GM18907 (cell line): ENCODE data around the gene HAVCR2.

ENCODE experiments used
- ATAC-seq: cut with Tn5 transposase; IDR thresholded peaks from one replicate; pipeline ENCODE4 v1.9.1; 2021; ENCODE audit warnings: mild to moderate bottlenecking, moderate library complexity; ENCODE audit not compliant: unreplicated experiment

The HAVCR2 gene

DNA sequence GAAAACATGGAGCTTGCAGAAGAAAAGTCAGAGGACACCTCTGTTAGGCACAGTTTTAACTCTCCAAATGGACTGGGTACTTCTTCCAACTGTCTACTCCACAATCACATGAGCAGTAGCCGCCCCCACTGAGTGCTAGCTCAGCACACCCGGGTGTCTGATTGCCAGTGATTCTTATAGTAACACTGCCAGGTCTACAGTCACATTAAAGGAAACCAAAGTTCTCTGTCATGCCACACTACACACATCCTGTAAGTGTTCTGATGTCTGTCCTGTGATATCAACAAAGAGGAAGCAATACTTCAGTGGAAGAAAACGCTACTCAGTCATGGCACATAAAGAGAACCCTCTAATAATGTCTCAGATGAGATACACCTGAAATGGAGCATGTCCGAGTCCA lies at the start of gene HAVCR2:
TSS of gene HAVCR2 (minus strand) at position 69 of the 400 bp plus-strand sequence. CDS start at position 8, 61 bp downstream.
- peak; percentile 90 for ATAC-seq

DNA sequence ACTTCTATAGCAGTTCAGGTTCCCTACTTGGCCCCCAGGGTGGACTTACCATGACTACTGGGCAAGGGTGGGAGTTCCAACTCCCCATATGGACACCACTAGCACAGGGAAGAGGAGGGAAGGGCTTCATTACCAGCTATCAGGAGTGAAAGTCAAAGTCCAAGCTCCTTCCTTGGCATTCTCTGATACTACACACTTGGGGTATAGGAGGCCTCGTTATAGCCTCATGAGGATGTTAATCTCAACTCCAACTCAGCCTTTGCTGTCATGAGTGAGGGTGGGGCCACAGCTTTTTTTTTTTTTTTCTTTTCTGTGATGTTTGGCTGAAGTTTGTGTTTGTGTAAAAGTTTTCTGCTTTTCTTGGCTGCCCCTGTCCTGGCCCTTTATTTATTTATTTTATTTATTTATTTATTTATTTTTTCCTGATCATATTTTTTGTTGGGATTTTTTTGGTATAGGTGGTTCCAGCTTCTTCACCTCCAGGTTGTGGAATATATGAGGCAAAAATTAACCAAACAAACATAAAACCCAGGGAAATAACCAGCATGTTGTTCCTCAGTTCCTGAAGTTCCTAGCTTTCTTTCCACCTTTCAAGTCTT lies 48.5 kb upstream of the HAVCR2 start:
- ATAC-seq = no peak

DNA sequence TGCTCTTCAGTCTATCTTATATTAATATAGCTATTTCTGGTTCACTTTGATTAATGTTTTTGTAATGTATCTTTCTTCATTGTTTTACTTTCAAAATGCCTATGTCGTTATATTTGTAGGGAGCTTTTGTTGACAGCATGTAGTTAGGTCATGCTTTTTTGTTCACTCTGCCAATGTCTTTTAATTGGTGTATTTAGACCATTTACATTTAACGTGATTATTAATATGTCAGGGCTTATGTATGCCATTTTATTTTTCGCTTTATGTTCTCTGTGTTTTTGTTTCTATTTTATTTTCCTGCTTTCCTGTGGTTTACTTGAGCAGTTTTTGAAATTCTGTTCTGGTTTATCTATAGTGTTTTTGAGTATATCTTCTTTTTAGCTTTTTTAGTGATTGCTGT lies 46.5 kb upstream of the HAVCR2 start:
- no peak for ATAC-seq

DNA sequence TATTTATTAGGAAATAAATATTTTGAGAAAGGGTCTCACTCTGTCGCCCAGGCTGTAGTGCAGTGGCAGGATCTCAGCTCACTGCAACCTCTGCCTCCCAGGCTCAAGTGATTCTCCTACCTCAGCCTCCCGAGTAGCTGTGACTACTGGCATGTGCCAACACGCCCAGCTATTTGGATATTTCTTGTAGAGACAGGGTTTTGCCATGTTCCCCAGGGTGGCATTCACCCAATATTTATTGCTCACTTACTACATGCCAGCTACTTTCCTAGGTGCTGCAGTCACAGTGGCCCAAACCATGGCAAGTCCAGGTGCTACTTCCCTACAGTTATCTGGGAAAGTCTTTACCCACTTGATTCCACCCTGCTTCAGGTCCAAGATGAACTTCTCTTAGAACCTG lies 42.2 kb upstream of the HAVCR2 start:
- ATAC-seq = no peak

DNA sequence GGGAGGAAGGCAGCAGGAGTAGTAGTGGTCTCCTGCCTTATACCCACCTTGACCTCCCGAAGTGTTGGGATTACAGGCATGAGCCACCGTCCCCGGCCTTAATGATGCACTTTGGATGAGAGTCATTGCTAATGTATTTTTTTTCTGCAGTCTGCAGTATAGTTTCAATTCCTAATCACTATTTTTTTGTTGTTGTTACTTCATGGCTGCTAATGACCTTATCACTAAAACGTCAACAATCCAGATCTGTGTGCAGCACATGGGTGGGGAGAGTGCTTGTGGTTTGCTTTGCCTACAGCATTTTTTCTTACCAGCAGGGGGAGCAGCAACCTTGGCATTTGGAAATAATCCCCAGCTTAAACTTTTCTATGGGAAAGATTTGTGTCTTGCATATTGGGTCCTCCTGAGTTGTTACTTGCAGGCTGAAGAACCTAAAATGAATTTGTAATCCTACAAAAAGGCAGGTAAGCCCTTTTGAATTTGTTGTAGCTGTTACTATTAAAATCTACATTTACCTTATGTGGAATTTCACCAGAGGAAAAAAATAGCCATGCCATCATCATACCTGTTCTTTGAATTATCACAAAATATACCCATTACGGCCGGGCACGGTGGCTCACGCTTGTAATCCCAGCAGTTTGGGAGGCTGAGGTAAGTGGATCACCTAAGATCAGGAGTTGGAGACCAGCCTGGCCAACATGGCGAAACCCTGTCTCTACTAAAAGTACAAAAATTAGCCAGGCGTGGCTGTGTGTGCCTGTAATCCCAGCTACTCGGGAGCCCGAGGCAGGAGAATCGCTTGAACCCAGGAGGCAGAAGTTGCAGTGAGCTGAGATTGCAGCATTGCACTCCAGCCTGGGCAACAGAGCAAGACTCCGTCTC lies 40.1 kb upstream of the HAVCR2 start:
- peak; percentile 54 for ATAC-seq

DNA sequence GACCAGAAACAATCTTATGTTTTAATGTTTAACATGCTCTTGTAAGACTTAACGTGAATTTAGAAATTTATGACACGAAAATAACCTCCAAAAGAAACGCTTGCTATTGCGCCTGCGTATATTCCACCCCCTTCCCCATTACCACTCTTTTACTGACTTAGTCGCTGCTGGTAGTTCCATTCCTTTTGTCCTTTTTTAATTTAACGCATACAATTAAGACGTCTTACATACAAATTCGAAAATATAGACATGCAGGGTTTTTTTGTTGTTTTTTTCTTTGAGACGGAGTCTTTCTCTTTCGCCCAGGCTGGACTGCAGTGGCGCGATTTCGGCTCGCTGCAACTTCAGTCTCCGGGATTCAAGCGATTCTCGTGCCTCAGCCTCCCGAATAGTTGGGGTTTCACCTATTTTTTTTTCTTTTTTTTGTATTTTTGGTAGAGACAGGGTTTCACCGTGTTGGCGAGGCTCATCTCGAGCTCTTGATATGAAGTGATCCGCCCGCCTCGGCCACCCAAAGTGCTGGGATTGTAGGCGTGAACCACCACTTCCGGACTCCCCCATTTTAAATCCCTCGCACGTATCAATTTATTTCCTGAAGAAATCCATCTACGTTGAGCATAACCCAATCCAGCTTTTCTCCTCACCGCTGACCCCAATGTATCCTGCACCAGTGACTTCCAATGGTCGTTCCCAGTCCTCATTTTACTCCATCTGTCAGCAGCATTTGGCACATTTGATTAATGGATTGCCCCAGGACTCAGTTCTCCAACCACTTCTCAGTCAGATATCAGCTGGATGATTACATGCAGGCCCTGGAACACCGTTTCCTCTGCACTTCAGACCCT lies 34.5 kb upstream of the HAVCR2 start:
- ATAC-seq = peak; percentile 43

DNA sequence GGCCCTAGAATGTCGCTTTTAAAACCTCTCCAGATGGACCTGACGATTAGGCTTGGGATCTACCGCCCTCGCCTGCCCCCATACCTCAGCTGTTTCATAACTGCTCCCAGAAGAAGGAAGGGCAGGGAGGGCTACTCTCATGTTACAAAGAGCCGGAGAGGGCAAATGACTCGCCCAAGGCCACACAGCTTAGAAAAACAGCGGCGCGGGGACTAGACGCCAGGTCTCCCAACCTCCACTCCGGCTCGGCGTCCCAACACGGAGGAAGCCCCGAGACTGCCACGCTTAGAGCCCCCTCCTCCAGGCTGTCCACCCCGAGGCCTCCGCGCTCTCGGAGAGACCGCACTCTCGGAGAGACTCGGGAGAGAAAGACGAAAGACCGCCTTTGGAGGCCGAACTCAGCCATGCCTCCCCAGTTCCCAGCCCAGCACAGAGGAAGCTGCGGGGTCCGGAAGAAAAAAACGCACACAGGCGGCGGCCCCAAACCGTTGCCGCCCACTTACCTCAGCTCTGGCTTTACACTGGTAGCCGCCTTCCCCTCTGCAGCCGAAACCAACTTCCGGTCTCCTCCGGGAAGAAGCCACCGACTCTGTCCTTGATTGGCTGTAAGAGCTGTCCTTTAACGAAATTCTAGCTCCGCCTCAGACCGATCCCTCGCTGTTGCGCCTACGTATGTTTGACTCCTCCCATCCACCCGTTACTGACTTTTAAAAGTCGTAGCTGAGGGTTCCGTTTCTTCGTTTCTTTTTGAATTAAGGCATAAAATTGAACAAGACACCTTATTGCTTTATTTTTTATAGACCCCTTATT lies 33.7 kb upstream of the HAVCR2 start, which contains the start of gene MED7:
TSS of gene MED7 (minus strand) at position 549 of the 810 bp plus-strand sequence. CDS start 3,434 bp downstream, outside the sequence.
- peak; percentile 100 for ATAC-seq

DNA sequence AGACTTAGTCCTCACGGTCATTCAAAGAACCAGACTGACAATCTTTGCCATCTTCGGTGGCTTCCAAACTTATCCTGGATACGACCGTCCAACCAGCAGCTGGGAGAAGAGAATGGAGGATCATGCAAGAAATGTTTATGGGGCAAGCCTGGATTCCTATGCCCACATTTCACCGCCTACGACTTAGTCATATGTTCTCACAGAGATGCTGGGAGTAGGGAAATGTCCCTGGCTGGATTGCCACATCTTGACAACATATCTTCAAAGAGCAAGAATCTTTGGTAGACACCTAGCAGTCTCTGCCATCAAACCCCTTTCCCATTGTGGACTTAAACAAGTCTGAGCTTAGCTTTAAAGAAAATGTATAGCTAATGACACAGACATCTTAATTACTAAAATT lies 28.8 kb upstream of the HAVCR2 start:
- ATAC-seq = no peak

DNA sequence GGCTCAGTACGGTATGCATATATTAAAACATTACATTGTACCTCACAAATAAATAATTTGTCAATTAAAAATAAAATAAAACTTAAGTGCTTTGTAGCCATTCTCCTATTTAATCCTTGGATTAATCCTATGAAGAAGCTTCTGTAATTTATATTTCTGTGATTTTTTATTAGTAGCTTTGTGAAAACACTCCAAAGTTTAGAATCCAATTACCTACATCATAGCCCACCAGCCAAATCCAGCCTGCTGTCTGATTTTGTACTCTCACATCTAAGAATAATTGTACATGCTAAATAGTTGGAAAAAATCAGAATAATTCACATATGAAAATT lies 23.4 kb upstream of the HAVCR2 start:
- no peak for ATAC-seq

DNA sequence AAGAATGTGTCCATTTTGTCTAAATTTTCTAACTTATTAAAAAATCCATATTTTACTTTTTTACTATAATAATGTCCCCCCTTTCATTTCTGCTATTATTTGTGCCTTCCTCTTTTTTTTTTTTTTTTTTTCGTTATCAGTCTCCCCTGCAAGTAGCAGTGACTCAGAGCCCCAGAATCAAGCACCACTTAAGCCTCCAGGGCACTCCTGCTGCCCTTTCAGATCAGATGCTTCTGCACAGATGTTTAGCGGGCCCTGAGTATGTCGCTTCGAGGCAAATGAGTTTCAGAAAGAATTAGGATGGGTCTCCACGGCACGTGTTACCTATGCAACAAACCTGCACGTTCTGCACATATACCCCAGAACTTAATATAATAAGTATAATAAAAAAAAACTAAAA lies 22.1 kb upstream of the HAVCR2 start:
- peak; percentile 46 for ATAC-seq

DNA sequence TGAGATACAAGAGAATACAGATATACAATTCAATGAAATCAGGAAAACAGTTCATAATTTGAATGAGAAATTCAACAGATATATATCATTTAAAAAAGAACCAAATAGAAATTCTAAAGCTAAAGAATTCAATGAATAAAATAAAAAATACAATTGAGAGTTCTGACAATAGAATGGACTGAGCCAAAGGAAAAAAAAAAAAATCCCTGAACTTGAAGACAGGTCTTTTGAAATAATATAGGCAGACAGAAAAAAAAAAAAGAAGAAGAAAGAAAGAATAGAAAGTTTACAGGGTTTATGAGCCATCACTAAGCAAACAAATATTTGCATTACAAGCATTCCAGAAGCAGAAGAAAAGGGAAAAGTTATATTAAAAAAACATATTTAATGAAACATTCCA lies 12.9 kb upstream of the HAVCR2 start:
- ATAC-seq = no peak

DNA sequence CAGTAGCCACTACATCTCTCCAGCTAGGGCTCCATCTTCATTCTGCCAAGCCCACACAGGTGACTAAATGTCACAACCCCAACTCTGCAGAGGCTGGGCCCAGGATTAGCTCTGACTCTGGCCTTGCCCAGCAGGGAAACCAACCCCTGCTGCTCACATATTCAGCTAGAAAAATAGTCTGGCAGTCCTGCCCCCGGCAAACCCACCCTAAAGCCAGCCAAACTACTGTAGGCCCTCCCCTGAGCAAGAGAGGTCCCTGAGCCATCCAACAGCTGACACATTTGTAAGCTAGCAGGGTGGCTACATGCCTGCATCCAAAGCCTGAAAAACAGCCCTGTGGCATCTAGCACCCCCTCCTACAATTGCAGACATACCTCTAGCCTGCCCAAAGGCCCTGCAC lies 11.3 kb upstream of the HAVCR2 start:
- no peak for ATAC-seq

DNA sequence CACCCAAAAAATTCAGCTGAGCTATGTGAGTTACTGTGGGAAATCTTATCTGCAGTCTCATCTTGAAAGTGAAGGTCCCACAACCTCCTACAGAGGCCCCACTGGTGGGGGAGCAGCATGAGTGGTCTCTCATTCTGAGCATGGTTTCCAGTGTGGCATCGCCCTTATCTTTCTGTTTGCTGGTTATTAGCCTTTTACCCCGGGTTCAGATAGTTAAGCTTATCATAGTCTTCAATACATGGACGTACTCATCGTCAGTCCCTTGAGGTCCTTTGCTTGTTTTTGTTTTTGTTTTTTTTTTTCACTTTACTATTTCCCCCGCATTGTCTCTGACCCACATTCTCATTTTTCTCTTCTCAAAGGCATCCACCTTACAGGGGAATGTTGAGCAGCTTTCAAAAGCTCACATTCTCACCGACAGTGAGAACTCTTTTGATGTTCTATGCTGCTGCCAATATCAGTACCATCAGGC lies 7.7 kb upstream of the HAVCR2 start:
- ATAC-seq = peak; percentile 71

DNA sequence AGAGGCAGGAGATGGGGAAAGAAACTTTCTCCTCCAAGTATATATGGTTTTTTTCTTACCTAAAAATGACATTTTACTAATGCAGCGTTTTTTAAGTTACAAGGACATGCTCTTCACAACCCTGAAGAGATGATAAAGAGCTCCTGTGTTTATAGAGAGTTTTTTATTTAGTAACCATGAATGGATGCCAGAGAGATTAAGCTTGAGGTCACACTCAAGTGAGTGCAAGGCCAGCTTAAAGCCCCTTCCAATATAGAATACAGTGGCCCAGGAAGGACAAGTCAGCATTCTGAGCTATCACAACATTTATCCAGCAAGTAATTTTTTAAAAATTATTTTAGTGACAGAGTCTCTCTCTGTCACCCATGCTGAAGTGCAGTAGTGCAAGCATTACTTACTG lies 6.7 kb upstream of the HAVCR2 start:
- ATAC-seq = no peak

DNA sequence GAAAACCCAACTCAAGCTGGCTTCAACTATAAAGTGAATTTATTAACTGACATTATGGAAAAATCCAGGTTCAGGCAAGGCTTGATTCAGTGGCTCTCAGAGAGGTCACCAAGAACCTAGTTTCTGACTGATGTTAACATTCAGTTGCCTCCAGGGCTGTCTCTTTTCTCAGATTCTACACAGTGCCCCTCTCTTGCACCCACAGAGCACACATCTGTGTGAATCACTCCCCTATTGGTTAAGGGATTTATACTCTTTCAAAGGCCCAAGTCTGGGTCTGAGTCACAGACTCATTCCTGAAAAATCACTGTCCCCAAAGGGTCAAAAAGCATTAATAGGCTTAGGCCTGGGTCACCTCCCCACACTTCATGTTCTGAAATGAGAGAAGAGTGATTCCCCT lies 6.2 kb upstream of the HAVCR2 start:
- no peak for ATAC-seq

DNA sequence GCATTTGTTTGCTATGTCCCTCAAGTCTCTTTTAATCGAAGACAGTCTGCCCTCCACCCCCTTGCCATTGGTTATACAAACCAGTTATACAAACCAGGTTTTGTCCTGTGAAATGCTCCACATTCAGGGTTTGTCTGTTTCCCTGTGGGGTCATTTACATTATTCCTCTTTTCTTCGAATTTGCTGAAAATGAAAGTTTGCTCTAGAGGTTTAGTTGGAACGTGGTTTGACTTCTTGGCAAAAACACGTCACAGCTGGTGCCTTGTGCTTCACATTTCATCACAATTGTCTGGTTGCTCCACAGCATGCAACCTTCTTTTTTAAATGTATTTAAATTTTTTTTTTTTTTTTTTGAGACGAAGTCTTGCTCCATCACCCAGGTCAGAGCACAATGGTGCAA lies 4.2 kb upstream of the HAVCR2 start:
- ATAC-seq = no peak

DNA sequence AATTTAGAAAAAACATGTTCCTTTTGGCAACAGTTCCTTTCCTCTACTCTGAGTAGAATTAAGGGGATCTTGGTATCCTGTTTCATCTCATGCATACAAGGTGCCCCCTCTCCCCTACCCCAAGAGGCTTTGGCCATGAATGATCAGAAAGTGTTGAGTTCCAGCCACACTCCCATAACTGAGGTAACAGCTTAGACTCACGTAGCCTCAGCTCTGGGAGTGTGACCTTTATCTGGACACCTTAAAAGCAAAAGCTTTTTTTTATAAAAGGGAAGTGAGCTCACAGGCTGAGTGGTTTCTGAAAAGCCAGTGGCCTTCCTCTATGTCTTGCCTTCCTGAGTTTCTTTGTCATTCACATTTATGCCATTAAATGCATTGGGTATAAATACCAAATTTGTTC lies 900 bp upstream of the HAVCR2 start:
- peak; percentile 64 for ATAC-seq

DNA sequence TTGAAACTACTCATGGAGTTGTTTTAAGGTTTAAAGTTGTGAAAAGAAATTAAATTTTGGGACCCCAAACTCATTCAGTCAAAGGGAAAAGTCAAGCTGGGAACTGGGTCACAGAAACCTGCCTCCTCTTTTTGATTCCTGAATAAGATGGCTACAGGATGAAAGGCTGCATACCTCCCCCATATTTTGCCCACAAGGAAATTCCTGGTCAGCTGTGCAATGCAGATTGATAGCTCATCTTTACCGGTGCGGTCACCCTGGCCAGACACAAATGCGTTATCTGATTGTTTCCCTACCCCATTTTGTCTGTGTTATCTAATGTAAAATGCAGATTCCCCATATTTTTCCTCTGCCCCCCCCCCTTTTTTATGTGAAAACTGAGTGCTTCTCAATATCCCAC lies 1.3 kb downstream of the HAVCR2 start:
- ATAC-seq = no peak

DNA sequence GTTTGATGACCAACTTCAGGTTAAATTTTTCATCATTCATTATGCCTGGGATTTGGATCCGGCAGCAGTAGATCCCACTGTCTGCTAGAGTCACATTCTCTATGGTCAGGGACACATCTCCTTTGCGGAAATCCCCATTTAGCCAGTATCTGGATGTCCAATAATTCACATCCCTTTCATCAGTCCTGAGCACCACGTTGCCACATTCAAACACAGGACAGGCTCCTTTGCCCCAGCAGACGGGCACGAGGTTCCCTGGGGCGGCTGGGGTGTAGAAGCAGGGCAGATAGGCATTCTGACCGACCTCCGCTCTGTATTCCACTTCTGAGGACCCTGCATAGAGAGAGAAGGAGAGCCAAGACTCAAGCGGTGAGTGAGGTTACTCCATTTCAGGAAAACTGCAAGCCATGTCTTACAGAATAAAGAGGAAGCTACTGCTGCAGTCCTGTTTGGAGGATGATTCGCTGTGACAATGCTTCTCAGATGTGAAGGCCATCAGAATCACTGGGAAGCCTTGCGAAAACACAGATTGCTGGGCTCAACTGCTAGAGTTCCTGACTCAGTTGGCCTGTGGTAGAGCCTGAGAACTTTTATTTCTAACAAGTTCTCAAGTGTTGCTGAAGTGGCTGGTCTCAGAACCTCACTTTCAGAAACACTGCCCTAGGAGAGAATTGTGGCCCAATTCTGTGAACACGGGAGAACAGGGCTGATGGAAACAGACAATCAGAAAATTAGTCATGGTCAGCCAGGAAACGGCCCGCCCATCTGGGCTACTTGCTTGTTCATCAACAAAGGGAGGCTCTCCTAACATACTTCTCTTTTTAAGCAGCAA lies 2.0 kb downstream of the HAVCR2 start:
- peak; percentile 35 for ATAC-seq
